ENCODE data around the gene ADARB2.
"Not testable (repeated sequence)": the region's sequence is repeated elsewhere in the genome, so short reads cannot be mapped to it uniquely, and the experiment has no call there.

ADARB2 gene

GRCh38 chr10:1360011-1360557, 377.2 kb downstream of the ADARB2 start:
- no peak for DNase-seq

GRCh38 chr10:1359626-1359955, 377.7 kb downstream of the ADARB2 start:
- no peak for DNase-seq

GRCh38 chr10:1358860-1359625, 378.3 kb downstream of the ADARB2 start:
- no peak for DNase-seq

GRCh38 chr10:1358147-1358546, 379.2 kb downstream of the ADARB2 start:
- DNase-seq: no peak

GRCh38 chr10:1356349-1356748, 381.0 kb downstream of the ADARB2 start:
- no peak for DNase-seq

GRCh38 chr10:1354809-1355710, 382.3 kb downstream of the ADARB2 start:
- no peak for DNase-seq

- not testable (repeated sequence) for DNase-seq
These were observed 385.0 kb downstream of the ADARB2 start for GRCh38 chr10:1352296-1352695.

- DNase-seq: no peak
These were observed 388.6 kb downstream of the ADARB2 start for GRCh38 chr10:1348773-1349050.

- no peak for DNase-seq
These were observed 389.2 kb downstream of the ADARB2 start for GRCh38 chr10:1347962-1348772.

GRCh38 chr10:1347525-1347924, 389.8 kb downstream of the ADARB2 start:
- no peak for DNase-seq

- no peak for DNase-seq
These were observed 391.1 kb downstream of the ADARB2 start for GRCh38 chr10:1346201-1346600.

GRCh38 chr10:1345368-1345767, 392.0 kb downstream of the ADARB2 start:
- no peak for DNase-seq

- no peak for DNase-seq
These were observed 392.5 kb downstream of the ADARB2 start for GRCh38 chr10:1344846-1345245.

- DNase-seq: no peak
These were observed 392.9 kb downstream of the ADARB2 start for GRCh38 chr10:1344408-1344807.

- DNase-seq: no peak
These were observed 394.1 kb downstream of the ADARB2 start for GRCh38 chr10:1343176-1343575.

- not testable (repeated sequence) for DNase-seq
These were observed 396.3 kb downstream of the ADARB2 start for GRCh38 chr10:1341052-1341451.

GRCh38 chr10:1339396-1339795, 397.9 kb downstream of the ADARB2 start:
- DNase-seq: no peak

- no peak for DNase-seq
These were observed 401.7 kb downstream of the ADARB2 start for GRCh38 chr10:1335642-1336041.

GRCh38 chr10:1333981-1334380, 403.3 kb downstream of the ADARB2 start:
- DNase-seq: no peak

GRCh38 chr10:1331560-1331959, 405.8 kb downstream of the ADARB2 start:
- DNase-seq: no peak

- no peak for DNase-seq
These were observed 407.7 kb downstream of the ADARB2 start for GRCh38 chr10:1329622-1330021.

- no peak for DNase-seq
These were observed 408.2 kb downstream of the ADARB2 start for GRCh38 chr10:1328981-1329614.

Measured in NCI-H1105 treated with DMSO at 0.1 percent for 48 hours (cell line).